H1 (cell line): ENCODE data around the gene CERS1. TPM values are rescaled to one million over a fixed set of nuclear protein-coding genes. Genes with fewer than 3 reads are reported as not detected.

Experiments used
- CTCF ChIA-PET: fragments of 300-600 bp; sonication (Branson Sonifier 250); formaldehyde crosslinking; loops from one replicate; lab custom pipeline; 2021; ENCODE audit not compliant: partially characterized antibody; lab: Charles Lee
- POLR2A ChIA-PET: fragments of 300-600 bp; sonication (Branson Sonifier 250); formaldehyde crosslinking; loops from one replicate; lab custom pipeline; 2021; ENCODE audit warnings: inconsistent platforms; ENCODE audit not compliant: partially characterized antibody; lab: Charles Lee
- DNase-seq, 2 experiments: peaks; one replicate each; pipeline versions ENCODE4 v3.0.0 to v3.0.0-alpha.2; 2010 to 2022; ENCODE audit warnings: low spot score in 2 of 2, low read depth in 1 of 2, mixed read lengths in 1 of 2
- FAIRE-seq: peaks from 2 replicates; lab custom pipeline; 2011; peaks lifted over from hg19 to GRCh38; lab: Jason Lieb, UNC
- H2AFZ ChIP-seq: 2 replicates; pipeline ENCODE4 v1.8.1; 2012; ENCODE audit warnings: low read length, inconsistent platforms
- H2AK5ac ChIP-seq: 2 replicates; pipeline ENCODE4 v1.6.1; 2013; ENCODE audit warnings: low read depth, low read length
- H2BK120ac ChIP-seq: replicated peaks from 2 replicates; pipeline ENCODE3; 2013; ENCODE audit warnings: low read depth, low read length, inconsistent platforms
- H2BK12ac ChIP-seq: 2 replicates; pipeline ENCODE4 v1.6.1; 2013; ENCODE audit warnings: low read depth, low read length
- H2BK15ac ChIP-seq: 2 replicates; pipeline ENCODE4 v1.6.1; 2013; ENCODE audit warnings: low read length
- H2BK20ac ChIP-seq: 2 replicates; pipeline ENCODE4 v1.6.1; 2013; ENCODE audit warnings: low read length
- H2BK5ac ChIP-seq: 2 replicates; pipeline ENCODE4 v1.6.1; 2013; ENCODE audit warnings: low read depth, low read length
- H3K14ac ChIP-seq: 2 replicates; pipeline ENCODE4 v1.6.1; 2013; ENCODE audit warnings: inconsistent platforms; ENCODE audit not compliant: insufficient read length
- H3K18ac ChIP-seq: 2 replicates; pipeline ENCODE4 v1.6.1; 2013; ENCODE audit warnings: low read length; ENCODE audit errors: extremely low read depth
- H3K23ac ChIP-seq: 2 replicates; pipeline ENCODE4 v1.6.1; 2013; ENCODE audit warnings: inconsistent platforms; ENCODE audit not compliant: insufficient read length
- H3K23me2 ChIP-seq: 2 replicates; pipeline ENCODE4 v1.6.1; 2013; ENCODE audit warnings: low read depth, low read length
- H3K27ac ChIP-seq: 2 replicates; pipeline ENCODE4 v1.6.1; 2011; ENCODE audit warnings: low read depth, low read length, inconsistent platforms
- H3K27me3 ChIP-seq, 4 experiments: replicated peaks in 1 of 4; 1 replicate in 1 of 4; 2 replicates in 3 of 4; pipeline versions ENCODE4 v1.6.1 to v1.8.1; 2011 to 2013; ENCODE audit warnings: low read length in 3 of 4, mild to moderate bottlenecking in 3 of 4, inconsistent platforms in 2 of 4, mixed read lengths in 2 of 4, moderate library complexity in 1 of 4; ENCODE audit not compliant: control insufficient read depth in 3 of 4, insufficient read depth in 3 of 4; ENCODE audit errors: extremely low read depth in 1 of 4
- H3K36me3 ChIP-seq, 4 experiments: 2 replicates each; pipeline versions ENCODE4 v1.6.1 to v1.8.1; 2011 to 2013; ENCODE audit warnings: mild to moderate bottlenecking in 4 of 4, low read length in 3 of 4, moderate library complexity in 2 of 4, control low read depth in 1 of 4, inconsistent platforms in 1 of 4; ENCODE audit not compliant: insufficient read depth in 4 of 4, control insufficient read depth in 2 of 4
- H3K4ac ChIP-seq: replicated peaks from 2 replicates; pipeline ENCODE3; 2013; ENCODE audit warnings: low read length, low read depth, mixed read lengths, inconsistent platforms; ENCODE audit not compliant: insufficient read length
- H3K4me1 ChIP-seq, 4 experiments: replicated peaks in 1 of 4; 1 replicate in 1 of 4; 2 replicates in 3 of 4; pipeline versions ENCODE4 v1.6.1 to v1.8.1; 2011 to 2013; ENCODE audit warnings: low read length in 3 of 4, inconsistent platforms in 2 of 4, mixed read lengths in 1 of 4; ENCODE audit not compliant: insufficient read depth in 4 of 4, control insufficient read depth in 3 of 4
- H3K4me2 ChIP-seq, 2 experiments: 2 replicates each; pipeline versions ENCODE4 v1.6.1 to v1.8.1; 2011 to 2013; ENCODE audit warnings: low read depth in 2 of 2, low read length in 2 of 2, control low read depth in 1 of 2, inconsistent platforms in 1 of 2, mild to moderate bottlenecking in 1 of 2; ENCODE audit not compliant: insufficient read depth in 1 of 2
- H3K4me3 ChIP-seq, 4 experiments: fragments of 200-600, 300-600 bp in 1 of 4; sonication (generic), shearing (Covaris generic), sonication (Bioruptor Twin) in 1 of 4; 2 replicates each; pipeline versions ENCODE4 v1.5.1 to v1.8.1; 2011 to 2016; ENCODE audit warnings: low read length in 4 of 4, low read depth in 3 of 4, control low read depth in 2 of 4, inconsistent platforms in 2 of 4, mild to moderate bottlenecking in 2 of 4, mixed read lengths in 1 of 4, moderate library complexity in 1 of 4; ENCODE audit not compliant: insufficient read depth in 2 of 4; ENCODE audit errors: extremely low read depth in 1 of 4
- H3K56ac ChIP-seq: replicated peaks from 2 replicates; pipeline ENCODE3; 2013; ENCODE audit warnings: low read depth, mild to moderate bottlenecking, mixed read lengths, low read length, inconsistent platforms; ENCODE audit not compliant: insufficient read length
- H3K79me1 ChIP-seq: 2 replicates; pipeline ENCODE4 v1.6.1; 2013; ENCODE audit warnings: low read depth, low read length, control low read depth
- H3K79me2 ChIP-seq, 2 experiments: 2 replicates each; pipeline versions ENCODE4 v1.6.1 to v1.8.1; 2012 to 2013; ENCODE audit warnings: low read length in 2 of 2, mild to moderate bottlenecking in 2 of 2, inconsistent platforms in 1 of 2; ENCODE audit not compliant: insufficient read depth in 2 of 2, control insufficient read depth in 1 of 2
- H3K9ac ChIP-seq, 4 experiments: replicated peaks in 1 of 4; 1 replicate in 1 of 4; 2 replicates in 3 of 4; pipeline versions ENCODE4 v1.6.1 to v1.8.1; 2011 to 2013; ENCODE audit warnings: low read depth in 3 of 4, low read length in 3 of 4, control low read depth in 2 of 4, mild to moderate bottlenecking in 2 of 4, moderate library complexity in 2 of 4, inconsistent platforms in 1 of 4; ENCODE audit errors: extremely low read depth in 1 of 4
- H3K9me3 ChIP-seq, 2 experiments: 2 replicates each; pipeline versions ENCODE4 v1.6.1 to v1.8.1; 2012 to 2013; ENCODE audit warnings: mild to moderate bottlenecking in 2 of 2, moderate library complexity in 2 of 2, control low read depth in 1 of 2, inconsistent platforms in 1 of 2, low read depth in 1 of 2, low read length in 1 of 2, mixed read lengths in 1 of 2; ENCODE audit not compliant: insufficient read depth in 2 of 2
- H4K20me1 ChIP-seq, 2 experiments: replicated peaks in 1 of 2; 2 replicates each; pipeline versions ENCODE3 to v1.8.1; 2011 to 2013; ENCODE audit warnings: inconsistent platforms in 2 of 2, low read length in 2 of 2, mild to moderate bottlenecking in 1 of 2; ENCODE audit not compliant: insufficient read depth in 2 of 2, control insufficient read depth in 1 of 2
- H4K5ac ChIP-seq: 2 replicates; pipeline ENCODE4 v1.6.1; 2013; ENCODE audit warnings: low read length, low read depth, mixed read lengths, inconsistent platforms; ENCODE audit not compliant: insufficient read length
- H4K8ac ChIP-seq: 2 replicates; pipeline ENCODE4 v1.8.0; 2013; ENCODE audit warnings: mild to moderate bottlenecking, moderate library complexity, low read length, inconsistent platforms; ENCODE audit not compliant: insufficient read depth; ENCODE audit errors: extremely low read depth
- H4K91ac ChIP-seq: replicated peaks from 2 replicates; pipeline ENCODE3; 2013; ENCODE audit warnings: low read length, mixed read lengths, inconsistent platforms; ENCODE audit not compliant: insufficient read length
- BRCA1 ChIP-seq: IDR thresholded peaks from 2 replicates; pipeline ENCODE4 v1.6.1; 2012; ENCODE audit warnings: low read depth, low read length, improper control_type of control experiment
- CEBPB ChIP-seq: IDR thresholded peaks from 2 replicates; pipeline ENCODE4 v1.6.1; 2012; ENCODE audit warnings: low read depth, low read length
- MAX ChIP-seq: IDR thresholded peaks from 2 replicates; pipeline ENCODE4 v1.6.1; 2012; ENCODE audit warnings: inconsistent platforms
- SP1 ChIP-seq: IDR thresholded peaks from 2 replicates; pipeline ENCODE4 v1.6.1; 2011; ENCODE audit warnings: low read depth, low read length
- SP4 ChIP-seq: IDR thresholded peaks from 2 replicates; pipeline ENCODE4 v1.6.1; 2012; ENCODE audit warnings: low read length, inconsistent platforms
- WGBS, 2 experiments: shearing (Covaris generic) in 1 of 2; methylation state at CpG; one replicate each; pipeline versions ENCODE4 v1.1.6 to v1.1.7; 2013 to 2015; ENCODE audit warnings: low lambda C conversion rate in 2 of 2, mixed read lengths in 2 of 2, inconsistent platforms in 1 of 2, low coverage in 1 of 2, missing lambda C conversion rate in 1 of 2; ENCODE audit not compliant: insufficient replicate concordance in 2 of 2, insufficient coverage in 1 of 2, insufficient read length in 1 of 2; ENCODE audit errors: extremely low coverage in 1 of 2, missing lambda C conversion rate in 1 of 2; 5-methylcytosine and 5-hydroxymethylcytosine counted together
- polyA plus RNA-seq, 7 experiments: library from polyadenylated mRNA; depleted of rRNA in 3 of 7; stranded (reverse) in 5 of 7; unstranded in 2 of 7; fragments of >200 nt in 5 of 7; fragments of 200-250 nt in 2 of 7; gene quantifications; 1 replicate in 5 of 7; 2 replicates in 1 of 7; 4 replicates in 1 of 7; pipeline versions ENCODE4 v1.2.1 to v1.2.3, GENCODE V29; 2011 to 2013; ENCODE audit warnings: missing spikeins in 2 of 7, mixed read lengths in 2 of 7
- total RNA-seq: library from RNA; stranded (reverse); fragmentation: NEBNext Ultra II Directional; extraction: Animal tissue kit (Norgen Biotek cat#: 25700); gene quantifications from 2 replicates; pipeline ENCODE4 v1.2.1, GENCODE V29; 2021
- TF ChIP-seq, protein P1 (sequence below): IDR thresholded peaks from 2 replicates; pipeline ENCODE4 v1.6.1; 2012; ENCODE audit warnings: inconsistent platforms
- TF ChIP-seq, protein P2 (sequence below): IDR thresholded peaks from 2 replicates; pipeline ENCODE4 v1.6.1; 2011; ENCODE audit warnings: low read length, improper control_type of control experiment

CERS1 gene
- total and polyA plus RNA-seq, 2 of the 8 experiments (the other 6 are each of a cell fraction or from before 2014, with no cell fraction given) = 18.6 to 51.0 TPM

DNA sequence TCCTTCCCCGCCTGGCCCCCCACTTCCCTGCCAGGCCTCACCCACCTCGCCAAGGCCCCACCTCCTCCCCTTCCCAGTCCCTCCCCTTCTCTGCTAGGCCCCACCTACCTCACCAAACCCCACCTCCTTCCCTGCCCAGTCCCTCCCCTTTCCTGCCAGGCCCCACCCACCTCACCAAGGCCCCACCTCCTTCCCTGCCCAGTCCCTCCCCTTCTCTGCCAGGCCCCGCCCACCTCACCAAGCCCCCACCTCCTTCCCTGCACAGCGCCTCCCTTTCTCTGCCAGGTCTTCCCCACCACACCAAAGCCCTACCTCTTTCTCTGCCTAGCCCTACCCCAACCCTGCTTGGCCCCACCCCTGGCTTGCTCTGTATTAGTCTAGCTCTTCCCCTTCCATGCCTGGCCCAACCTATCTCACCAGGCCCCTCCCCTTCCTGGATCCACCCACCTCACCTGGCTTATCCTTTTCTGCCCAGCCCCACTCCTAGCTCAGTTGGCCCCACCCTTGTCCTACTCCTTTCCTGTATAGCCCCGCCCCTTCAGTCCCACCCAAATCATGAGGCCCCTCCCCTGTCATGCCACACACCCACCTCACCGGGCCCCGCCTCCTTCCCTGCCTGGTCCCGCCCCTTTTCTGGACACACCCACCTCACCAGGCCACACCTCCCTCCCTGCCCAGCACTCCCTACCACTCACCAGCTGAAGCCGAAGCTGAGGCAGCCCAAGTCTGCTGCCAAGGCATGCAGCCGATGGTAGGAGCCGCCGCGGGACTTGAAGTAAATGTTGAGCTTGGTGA, 16.2 kb downstream of the CERS1 start:
- H3K14ac ChIP-seq = no peak overlapping the region
- H3K27ac ChIP-seq = no peak overlapping the region
- H2BK5ac ChIP-seq = no peak overlapping the region
- TF ChIP-seq CEBPB (no peak), MAX (0 out of 2 replicates have a peak, but pooled peaks have one; percentile 6), SP1 (no peak), BRCA1 (no peak), SP4 (peak; percentile 54; the same call in 1 of the 2 replicates)
- TF ChIP-seq, protein P1, sequence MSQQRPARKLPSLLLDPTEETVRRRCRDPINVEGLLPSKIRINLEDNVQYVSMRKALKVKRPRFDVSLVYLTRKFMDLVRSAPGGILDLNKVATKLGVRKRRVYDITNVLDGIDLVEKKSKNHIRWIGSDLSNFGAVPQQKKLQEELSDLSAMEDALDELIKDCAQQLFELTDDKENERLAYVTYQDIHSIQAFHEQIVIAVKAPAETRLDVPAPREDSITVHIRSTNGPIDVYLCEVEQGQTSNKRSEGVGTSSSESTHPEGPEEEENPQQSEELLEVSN = no peak
- TF ChIP-seq, protein P2, sequence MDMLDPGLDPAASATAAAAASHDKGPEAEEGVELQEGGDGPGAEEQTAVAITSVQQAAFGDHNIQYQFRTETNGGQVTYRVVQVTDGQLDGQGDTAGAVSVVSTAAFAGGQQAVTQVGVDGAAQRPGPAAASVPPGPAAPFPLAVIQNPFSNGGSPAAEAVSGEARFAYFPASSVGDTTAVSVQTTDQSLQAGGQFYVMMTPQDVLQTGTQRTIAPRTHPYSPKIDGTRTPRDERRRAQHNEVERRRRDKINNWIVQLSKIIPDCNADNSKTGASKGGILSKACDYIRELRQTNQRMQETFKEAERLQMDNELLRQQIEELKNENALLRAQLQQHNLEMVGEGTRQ = no peak
- CTCF ChIA-PET = interaction anchor here (0.6 to 0.9 kb wide), 3 partner anchors 11 to 414 kb away, joined by 3 to 5 read pairs (median 3); partner anchors contain the start of gene DDX49
- no peak overlapping the region for H4K8ac ChIP-seq
- H2BK15ac ChIP-seq = no peak overlapping the region
- POLR2A ChIA-PET = interaction anchor here (0.6 to 2.2 kb wide), 6 partner anchors 10 to 109 kb away, joined by 3 to 7 read pairs (median 4); partner anchors contain the start of gene CERS1
- no peak overlapping the region for H2BK20ac ChIP-seq
- H4K91ac ChIP-seq = no peak overlapping the region
- H3K4me2 ChIP-seq = no peak overlapping the region
- H4K20me1 ChIP-seq = peaks cover 2 to 10% of the 10 kb centered on the region in 2 experiments
- H3K18ac ChIP-seq = no peak overlapping the region
- no peak overlapping the region for H4K5ac ChIP-seq
- no peak overlapping the region for H2BK12ac ChIP-seq
- WGBS, 2 experiments = 85% methylated on average over 7 of the region's 13 CpGs; no CpG with 5 or more reads in 1 of the 2 experiments
- DNase-seq = peak in 1 of 2 experiments; percentile 84
- no peaks in the 10 kb centered on the region for H3K79me2 ChIP-seq
- peak; percentile 50 for FAIRE-seq
- H3K9ac ChIP-seq = 0 out of 7 replicates have a peak overlapping the region, but pooled peaks of 2 of the 4 experiments have one; percentile 16 to 43
- H3K56ac ChIP-seq = no peak overlapping the region
- no peaks in the 10 kb centered on the region; the same call in 1 of the 2 replicates for H3K23me2 ChIP-seq
- H3K4me3 ChIP-seq = no peak overlapping the region
- no peak overlapping the region for H2AFZ ChIP-seq
- H3K9me3 ChIP-seq = no peaks in the 10 kb centered on the region; a peak in 1 of 4 replicates
- no peaks in the 10 kb centered on the region; a peak in 4 of 7 replicates for H3K4me1 ChIP-seq
- H3K4ac ChIP-seq = no peak overlapping the region
- H2BK120ac ChIP-seq = no peak overlapping the region
- H3K23ac ChIP-seq = no peak overlapping the region
- H2AK5ac ChIP-seq = no peak overlapping the region
- H3K27me3 ChIP-seq = no peaks in the 10 kb centered on the region; a peak in 1 of 7 replicates
- H3K36me3 ChIP-seq = peaks cover 0 to 17% (median 4%) of the 10 kb centered on the region in 4 experiments; a peak in 4 of 8 replicates
- H3K79me1 ChIP-seq = no peaks in the 10 kb centered on the region
